CD8-positive, alpha-beta memory T cell (primary cell): ENCODE data around the gene NOP56. TPM values are rescaled to one million over a fixed set of nuclear protein-coding genes. Genes with fewer than 3 reads are reported as not detected.

ENCODE experiments used
- CTCF ChIA-PET: fragments of 350-600 bp; sonication (Branson Sonifier 250); formaldehyde crosslinking; loops from one replicate; lab custom pipeline; 2021; ENCODE audit warnings: antibody characterized with exemption; lab: Charles Lee
- POLR2A ChIA-PET: fragments of 350-600 bp; sonication (Branson Sonifier 250); formaldehyde crosslinking; loops from one replicate; lab custom pipeline; 2021; ENCODE audit warnings: antibody characterized with exemption; lab: Charles Lee
- DNase-seq, 5 donors: peaks; one replicate each; pipeline versions ENCODE4 v3.0.0 to v3.0.0-alpha.2; 2020 to 2022; ENCODE audit warnings: mixed read lengths in 1 of 5
- H3K27ac ChIP-seq: one replicate; pipeline ENCODE4 v1.7.0; 2013; ENCODE audit warnings: low read depth, mild to moderate bottlenecking, low read length, moderate library complexity
- H3K27me3 ChIP-seq: 2 replicates; pipeline ENCODE4 v1.7.0; 2013; ENCODE audit warnings: low read length, mild to moderate bottlenecking; ENCODE audit not compliant: insufficient read depth, poor library complexity, severe bottlenecking
- H3K36me3 ChIP-seq: 2 replicates; pipeline ENCODE4 v1.7.0; 2013; ENCODE audit warnings: mild to moderate bottlenecking, low read length, moderate library complexity; ENCODE audit not compliant: insufficient read depth
- H3K4me1 ChIP-seq: 2 replicates; pipeline ENCODE4 v1.7.0; 2013; ENCODE audit warnings: mild to moderate bottlenecking, low read length, moderate library complexity; ENCODE audit not compliant: insufficient read depth
- H3K4me3 ChIP-seq: 2 replicates; pipeline ENCODE4 v1.7.0; 2013; ENCODE audit warnings: mild to moderate bottlenecking, low read length
- H3K9me3 ChIP-seq: 2 replicates; pipeline ENCODE4 v1.7.0; 2013; ENCODE audit warnings: mild to moderate bottlenecking, low read length
- H3K27ac Mint-ChIP-seq, 8 donors: one replicate each; pipeline ENCODE4 v1.8.0; 2020 to 2021; ENCODE audit warnings: mixed read lengths in 8 of 8, mild to moderate bottlenecking in 6 of 8, inconsistent platforms in 3 of 8, moderate library complexity in 3 of 8
- H3K27me3 Mint-ChIP-seq, 2 donors: one replicate each; pipeline ENCODE4 v1.8.0; 2020 to 2021; ENCODE audit warnings: mixed read lengths in 2 of 2, mild to moderate bottlenecking in 1 of 2, moderate library complexity in 1 of 2
- H3K36me3 Mint-ChIP-seq, 3 donors: one replicate each; pipeline ENCODE4 v1.8.0; 2020 to 2021; ENCODE audit warnings: mixed read lengths in 3 of 3, inconsistent platforms in 1 of 3, mild to moderate bottlenecking in 1 of 3
- H3K4me1 Mint-ChIP-seq, 3 donors: one replicate each; pipeline ENCODE4 v1.8.0; 2020 to 2021; ENCODE audit warnings: mixed read lengths in 3 of 3, inconsistent platforms in 1 of 3, mild to moderate bottlenecking in 1 of 3
- H3K4me3 Mint-ChIP-seq, 7 donors: one replicate each; pipeline ENCODE4 v1.8.0; 2020 to 2021; ENCODE audit warnings: mixed read lengths in 7 of 7, mild to moderate bottlenecking in 6 of 7, moderate library complexity in 4 of 7, inconsistent platforms in 2 of 7
- H3K9me3 Mint-ChIP-seq, 5 donors: one replicate each; pipeline ENCODE4 v1.8.0; 2020 to 2022; ENCODE audit warnings: mixed read lengths in 5 of 5, mild to moderate bottlenecking in 3 of 5, moderate library complexity in 2 of 5, inconsistent platforms in 1 of 5
- polyA plus RNA-seq: library from polyadenylated mRNA; unstranded; fragments of 300-500 nt; fragmentation: Illumina TruSeq; gene quantifications from one replicate; pipeline ENCODE4 v1.2.3, GENCODE V29; 2021
- total RNA-seq, 2 experiments: library from RNA; stranded (reverse); gene quantifications; one replicate each; pipeline ENCODE4 v1.2.3, GENCODE V29; 2021

NOP56 gene
- total and polyA plus RNA-seq, 3 experiments from 2014 or later: 106 to 920 (median 888) TPM

DNA sequence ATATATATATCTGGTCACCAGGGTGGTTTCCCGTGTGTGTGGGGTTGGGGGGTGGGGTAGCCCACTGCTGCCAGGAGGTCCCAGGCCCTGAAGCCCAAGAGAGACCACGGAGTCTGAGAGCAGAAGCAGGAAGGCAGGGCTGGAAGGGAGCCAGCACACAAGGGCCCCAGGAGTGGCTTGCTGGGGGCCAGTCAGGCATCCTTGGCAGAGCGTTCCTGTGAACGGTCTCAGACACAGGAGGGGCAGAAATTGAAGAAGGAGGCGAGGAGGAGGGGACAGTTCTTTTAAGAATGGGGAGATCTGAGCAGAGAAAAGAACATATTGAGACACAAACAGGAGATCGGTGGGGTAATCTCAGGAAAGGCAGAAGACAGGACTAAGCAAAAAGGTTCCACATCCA lies 38.3 kb downstream of the NOP56 start:
- H3K27me3 Mint-ChIP-seq: peaks cover 24 to 36% of the 10 kb centered on the region in 2 donors

DNA sequence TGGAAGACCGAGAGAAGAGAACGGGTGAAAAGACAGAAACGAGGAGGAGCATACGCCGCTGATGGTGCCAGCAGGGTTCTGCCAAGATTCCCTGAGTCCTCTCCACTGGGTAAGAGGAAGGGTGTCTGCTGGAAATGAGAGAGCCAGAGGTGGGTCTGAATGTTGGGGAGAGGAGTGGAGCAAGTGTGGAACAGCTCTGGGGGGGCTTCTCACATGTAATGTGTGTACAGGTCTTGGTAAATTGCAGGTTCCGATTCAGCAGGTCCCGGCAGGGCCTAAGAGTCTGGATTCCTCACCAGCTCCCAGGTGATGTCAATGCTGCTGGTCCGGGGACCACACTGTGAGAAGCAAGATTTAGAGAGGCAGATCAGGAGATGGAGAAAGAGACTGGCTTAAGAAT lies 38.7 kb downstream of the NOP56 start:
- H3K36me3 Mint-ChIP-seq: peaks cover 0 to 2% (median 1%) of the 10 kb centered on the region in 3 donors
- peaks cover 24 to 37% of the 10 kb centered on the region in 2 donors for H3K27me3 Mint-ChIP-seq
- Histone ChIP-seq H3K27ac (no peak overlapping the region), H3K4me3 (no peak overlapping the region), H3K9me3 (no peaks in the 10 kb centered on the region), H3K27me3 (peaks cover 18% of the 10 kb centered on the region), H3K4me1 (peaks cover 18% of the 10 kb centered on the region), H3K36me3 (no peaks in the 10 kb centered on the region)
- POLR2A ChIA-PET: no interaction called here
- H3K4me3 Mint-ChIP-seq: peak overlapping the region; percentile 74 to 97 (median 92)
- peaks cover 27 to 35% (median 29%) of the 10 kb centered on the region in 3 donors for H3K4me1 Mint-ChIP-seq
- peak overlapping the region in 5 of 8 donors; percentile 72 to 94 (median 84) for H3K27ac Mint-ChIP-seq
- CTCF ChIA-PET: no interaction called here
- H3K9me3 Mint-ChIP-seq: no peaks in the 10 kb centered on the region
- DNase-seq: no peak

More for the DNA sequence above, 38.3 kb downstream of the NOP56 start:
- peaks cover 18% of the 10 kb centered on the region for H3K27me3 ChIP-seq
- peaks cover 0 to 2% (median 1%) of the 10 kb centered on the region in 3 donors for H3K36me3 Mint-ChIP-seq
- peak overlapping the region; percentile 74 to 97 (median 92) for H3K4me3 Mint-ChIP-seq
- H3K27ac Mint-ChIP-seq: peak overlapping the region in 2 of 8 donors; percentile 29 to 88
- no peak overlapping the region for H3K4me3 ChIP-seq
- no peak for DNase-seq
- peaks cover 18% of the 10 kb centered on the region for H3K4me1 ChIP-seq
- peaks cover 27 to 35% (median 29%) of the 10 kb centered on the region in 3 donors for H3K4me1 Mint-ChIP-seq
- ChIA-PET POLR2A (no interaction called here), CTCF (interaction anchor here (3.7 kb wide), 1 partner anchor 53 kb away, joined by 19 read pairs; no protein-coding TSS in a partner anchor)
- no peaks in the 10 kb centered on the region for H3K9me3 Mint-ChIP-seq
- no peak overlapping the region for H3K27ac ChIP-seq
- H3K9me3 ChIP-seq: no peaks in the 10 kb centered on the region
- H3K36me3 ChIP-seq: no peaks in the 10 kb centered on the region

DNA sequence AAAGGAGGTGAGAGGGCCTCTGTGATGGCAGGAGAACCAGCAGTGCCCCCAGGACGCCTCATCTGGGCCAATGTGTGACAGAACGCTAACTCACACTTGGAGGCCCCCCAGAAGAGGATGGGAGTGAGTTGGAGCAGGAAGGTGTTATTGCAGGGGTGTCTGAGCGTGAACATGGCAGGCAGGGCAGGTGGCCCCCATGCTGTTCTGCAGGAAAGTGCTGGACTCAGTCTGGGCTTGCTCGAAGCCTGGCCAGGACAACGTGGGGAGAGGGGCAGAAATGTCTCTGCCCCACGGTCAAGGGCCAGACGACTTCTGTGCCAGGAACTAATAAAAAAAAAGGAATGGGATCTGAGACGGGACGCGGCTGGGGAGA lies 39.2 kb downstream of the NOP56 start:
- H3K27ac Mint-ChIP-seq: peak overlapping the region in 7 of 8 donors; percentile 70 to 94 (median 84)
- ChIA-PET CTCF (interaction anchor here (0.9 to 1.2 kb wide), 2 partner anchors 12 to 22 kb away, joined by 3 to 4 read pairs; no protein-coding TSS in a partner anchor), POLR2A (interaction anchor here (2.3 kb wide), 1 partner anchor 50 kb away, joined by 6 read pairs; no protein-coding TSS in a partner anchor)
- H3K27ac ChIP-seq: no peak overlapping the region
- no peaks in the 10 kb centered on the region for H3K9me3 Mint-ChIP-seq
- peaks cover 18% of the 10 kb centered on the region for H3K27me3 ChIP-seq
- no peaks in the 10 kb centered on the region for H3K9me3 ChIP-seq
- H3K4me1 Mint-ChIP-seq: peaks cover 27 to 35% (median 29%) of the 10 kb centered on the region in 3 donors
- H3K36me3 Mint-ChIP-seq: peaks cover 0 to 2% (median 1%) of the 10 kb centered on the region in 3 donors
- peaks cover 26 to 41% of the 10 kb centered on the region in 2 donors for H3K27me3 Mint-ChIP-seq
- no peak for DNase-seq
- H3K4me3 ChIP-seq: no peak overlapping the region
- H3K4me3 Mint-ChIP-seq: peak overlapping the region; percentile 88 to 97 (median 92)
- no peaks in the 10 kb centered on the region for H3K36me3 ChIP-seq
- H3K4me1 ChIP-seq: peaks cover 18% of the 10 kb centered on the region

DNA sequence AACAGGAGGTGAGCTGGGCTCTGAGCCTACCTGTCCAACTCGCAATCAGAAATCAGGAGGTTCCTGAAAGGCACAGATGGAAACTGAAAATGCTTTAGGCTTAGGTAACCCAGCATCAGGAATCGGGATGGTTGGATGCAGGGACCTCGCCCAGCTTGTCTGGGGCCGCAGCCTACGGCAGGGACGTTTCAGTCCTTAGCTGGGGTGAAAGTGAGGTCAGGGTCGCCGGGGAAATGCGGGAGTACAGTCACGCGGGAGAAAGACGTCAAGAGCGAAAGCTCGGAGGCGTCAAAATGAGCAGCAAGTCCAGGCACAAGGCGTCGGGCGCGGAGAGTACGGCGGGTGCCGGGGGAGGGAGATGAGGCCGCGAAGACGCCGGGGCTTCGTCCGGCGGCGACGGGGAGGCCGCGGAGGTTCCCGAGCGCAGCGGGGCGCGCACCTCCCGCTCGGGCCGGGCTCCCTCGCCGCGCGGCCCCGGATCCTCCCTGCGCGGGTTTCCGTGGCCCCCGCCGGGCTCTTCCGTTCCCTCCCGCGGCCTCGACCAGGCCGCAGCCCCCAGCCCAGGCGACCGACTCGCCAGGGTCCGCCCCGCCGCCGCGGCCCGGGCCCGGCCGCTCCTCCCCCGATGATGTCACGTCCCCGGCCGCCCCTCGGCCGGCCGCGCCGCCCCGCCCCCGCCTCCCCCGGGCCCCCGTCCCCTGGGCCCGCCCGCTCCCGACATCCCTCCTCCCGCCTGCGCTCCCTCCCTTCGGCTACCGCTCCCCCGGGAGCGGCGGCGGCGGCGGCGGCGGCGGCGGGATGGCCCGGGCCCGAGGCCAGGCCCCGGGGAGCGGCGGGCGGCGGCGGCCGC lies 39.8 kb downstream of the NOP56 start, which contains the start of gene EBF4:
Gene EBF4 (plus strand): TSS at position 745 of the 850 bp plus-strand sequence. CDS start 866 bp downstream, outside the sequence.
- H3K36me3 ChIP-seq: no peaks in the 10 kb centered on the region
- ChIA-PET POLR2A (interaction anchor here (0.6 to 2.3 kb wide), 2 partner anchors 49 to 58 kb away, joined by 3 to 6 read pairs; no protein-coding TSS in a partner anchor), CTCF (interaction anchor here (0.9 to 1.2 kb wide), 2 partner anchors 11 to 21 kb away, joined by 3 to 4 read pairs; no protein-coding TSS in a partner anchor)
- H3K27ac ChIP-seq: no peak within 1 kb of the TSS
- H3K4me3 Mint-ChIP-seq: peak within 1 kb of the TSS; percentile 88 to 97 (median 92)
- H3K9me3 Mint-ChIP-seq: no peaks in the 10 kb centered on the region
- peaks cover 30 to 46% of the 10 kb centered on the region in 2 donors for H3K27me3 Mint-ChIP-seq
- peaks cover 18% of the 10 kb centered on the region for H3K4me1 ChIP-seq
- H3K4me1 Mint-ChIP-seq: peaks cover 27 to 35% (median 29%) of the 10 kb centered on the region in 3 donors
- peaks cover 18% of the 10 kb centered on the region for H3K27me3 ChIP-seq
- DNase-seq: peak in 4 of 5 donors; percentile 18 to 36 (median 21)
- peak within 1 kb of the TSS; percentile 70 to 98 (median 86) for H3K27ac Mint-ChIP-seq
- H3K36me3 Mint-ChIP-seq: peaks cover 0 to 2% (median 1%) of the 10 kb centered on the region in 3 donors
- no peak within 1 kb of the TSS for H3K4me3 ChIP-seq
- H3K9me3 ChIP-seq: no peaks in the 10 kb centered on the region

DNA sequence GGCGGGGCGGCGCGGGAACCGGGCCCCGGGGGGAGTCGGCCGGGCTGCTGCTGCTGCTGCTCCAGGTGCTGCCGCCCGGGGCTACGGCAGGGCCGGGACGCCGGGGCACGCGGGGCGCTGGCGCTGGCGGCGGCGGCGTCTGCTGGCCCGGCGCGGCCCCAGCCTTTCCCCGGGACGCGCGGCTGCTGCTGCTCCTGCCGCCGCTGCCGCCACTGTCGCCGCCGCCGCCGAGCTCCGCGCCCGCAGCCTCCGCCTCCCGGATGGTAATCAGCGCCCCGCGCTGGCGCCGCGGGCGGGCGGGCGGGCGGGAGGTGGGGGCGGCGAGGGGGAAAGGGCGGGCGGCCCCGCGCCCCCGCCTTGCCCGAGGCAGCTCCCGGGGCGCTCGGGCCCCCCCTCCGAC lies 40.5 kb downstream of the NOP56 start:
- peaks cover 18% of the 10 kb centered on the region for H3K27me3 ChIP-seq
- H3K27ac Mint-ChIP-seq: no peak overlapping the region
- peaks cover 32 to 46% of the 10 kb centered on the region in 2 donors for H3K27me3 Mint-ChIP-seq
- peaks cover 12% of the 10 kb centered on the region for H3K4me1 ChIP-seq
- DNase-seq: peak in 2 of 5 donors; percentile 24 to 41
- H3K4me1 Mint-ChIP-seq: peaks cover 24 to 29% (median 25%) of the 10 kb centered on the region in 3 donors
- no peak overlapping the region for H3K4me3 Mint-ChIP-seq
- H3K36me3 Mint-ChIP-seq: peaks cover 0 to 2% (median 1%) of the 10 kb centered on the region in 3 donors
- no peaks in the 10 kb centered on the region for H3K9me3 Mint-ChIP-seq
- POLR2A ChIA-PET: interaction anchor here (0.6 to 2.3 kb wide), 2 partner anchors 48 to 58 kb away, joined by 3 to 6 read pairs; no protein-coding TSS in a partner anchor
- no peak overlapping the region for H3K4me3 ChIP-seq
- no peaks in the 10 kb centered on the region for H3K36me3 ChIP-seq
- no peaks in the 10 kb centered on the region for H3K9me3 ChIP-seq
- no peak overlapping the region for H3K27ac ChIP-seq
- CTCF ChIA-PET: interaction anchor here (1.2 to 1.3 kb wide), 2 partner anchors 20 to 36 kb away, joined by 4 read pairs; no protein-coding TSS in a partner anchor

DNA sequence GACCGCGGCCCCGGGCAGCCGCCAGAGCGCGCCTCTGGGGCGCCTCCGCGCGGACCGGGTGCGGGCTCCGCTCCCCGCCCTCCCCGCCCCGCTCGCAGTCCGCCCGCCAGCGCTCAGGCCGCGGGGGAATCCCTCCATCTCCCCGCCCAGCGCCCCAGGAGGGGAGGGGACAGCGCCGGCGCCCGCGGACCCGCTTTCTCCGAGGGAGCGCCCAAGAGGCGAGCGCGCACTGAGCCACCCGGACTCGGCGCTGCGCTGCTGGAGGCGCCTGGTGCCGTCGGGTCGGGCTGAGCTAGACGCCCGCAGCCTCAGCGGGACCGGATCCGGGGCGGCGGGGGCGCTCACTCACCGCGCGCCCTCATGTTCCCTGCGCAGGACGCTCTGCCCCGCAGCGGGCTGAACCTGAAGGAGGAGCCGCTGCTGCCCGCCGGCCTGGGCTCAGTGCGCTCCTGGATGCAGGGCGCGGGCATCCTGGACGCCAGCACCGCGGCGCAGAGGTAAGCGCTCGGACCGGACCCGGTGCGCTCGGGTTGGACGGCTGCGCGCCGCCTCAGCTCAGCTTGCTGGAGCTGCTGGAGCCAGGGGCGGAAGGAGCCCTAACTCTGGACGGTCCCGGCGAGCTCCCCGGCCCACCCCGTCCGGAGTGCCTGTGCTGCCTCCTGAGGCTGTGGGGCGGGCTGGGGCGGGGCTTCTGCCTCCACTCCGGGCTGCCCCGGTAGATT lies 41.0 kb downstream of the NOP56 start:
- Mint-ChIP-seq H3K4me3 (peak overlapping the region in 4 of 7 donors; percentile 13 to 48 (median 30)), H3K9me3 (no peaks in the 10 kb centered on the region), H3K27me3 (peaks cover 32 to 48% of the 10 kb centered on the region in 2 donors), H3K27ac (no peak overlapping the region), H3K36me3 (peaks cover 0 to 2% (median 1%) of the 10 kb centered on the region in 3 donors), H3K4me1 (peaks cover 19 to 24% (median 19%) of the 10 kb centered on the region in 3 donors)
- H3K4me1 ChIP-seq: peaks cover 7% of the 10 kb centered on the region
- H3K27me3 ChIP-seq: peaks cover 18% of the 10 kb centered on the region
- CTCF ChIA-PET: interaction anchor here (1.1 to 1.9 kb wide), 3 partner anchors 36 to 50 kb away, joined by 3 to 5 read pairs (median 4); no protein-coding TSS in a partner anchor
- H3K36me3 ChIP-seq: no peaks in the 10 kb centered on the region
- POLR2A ChIA-PET: interaction anchor here (0.6 to 2.3 kb wide), 2 partner anchors 48 to 57 kb away, joined by 3 to 6 read pairs; no protein-coding TSS in a partner anchor
- H3K27ac ChIP-seq: no peak overlapping the region
- peak in 4 of 5 donors; percentile 36 to 50 (median 42) for DNase-seq
- no peak overlapping the region for H3K4me3 ChIP-seq
- H3K9me3 ChIP-seq: no peaks in the 10 kb centered on the region

DNA sequence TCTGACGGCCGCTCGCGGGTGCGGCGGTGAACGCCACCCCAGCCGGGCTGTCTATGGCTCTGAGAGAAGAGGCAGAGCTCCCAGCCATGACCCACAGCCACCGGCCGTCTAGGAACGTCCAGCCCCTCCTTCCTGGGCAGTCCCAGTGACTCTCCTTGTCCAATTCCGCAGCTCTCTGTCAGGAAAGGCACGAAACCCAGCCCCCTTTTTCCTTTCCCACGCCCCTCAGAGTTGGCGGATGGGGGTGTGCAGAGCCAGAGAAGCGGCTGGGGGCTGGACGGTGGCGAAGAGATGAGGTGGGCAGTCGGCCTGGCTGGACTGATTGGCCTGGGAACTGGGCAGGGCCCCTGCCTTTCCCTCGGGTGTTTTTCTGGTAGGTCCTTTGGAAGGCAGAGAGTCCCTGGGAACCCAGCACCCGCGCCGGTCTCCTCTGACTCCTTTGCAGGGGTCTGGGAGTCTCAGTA lies 41.6 kb downstream of the NOP56 start:
- Histone ChIP-seq H3K27ac (no peak overlapping the region), H3K27me3 (peaks cover 18% of the 10 kb centered on the region), H3K9me3 (no peaks in the 10 kb centered on the region), H3K4me3 (no peak overlapping the region), H3K36me3 (no peaks in the 10 kb centered on the region), H3K4me1 (peaks cover 5% of the 10 kb centered on the region)
- POLR2A ChIA-PET: interaction anchor here (2.3 kb wide), 1 partner anchor 47 kb away, joined by 6 read pairs; no protein-coding TSS in a partner anchor
- peaks cover 0 to 2% (median 1%) of the 10 kb centered on the region in 3 donors for H3K36me3 Mint-ChIP-seq
- peak overlapping the region in 6 of 7 donors; percentile 19 to 73 (median 38) for H3K4me3 Mint-ChIP-seq
- CTCF ChIA-PET: interaction anchor here (0.8 to 1.9 kb wide), 5 partner anchors 9 to 59 kb away, joined by 3 to 5 read pairs (median 4); no protein-coding TSS in a partner anchor
- H3K9me3 Mint-ChIP-seq: no peaks in the 10 kb centered on the region
- no peak overlapping the region for H3K27ac Mint-ChIP-seq
- no peak for DNase-seq
- H3K27me3 Mint-ChIP-seq: peaks cover 32 to 52% of the 10 kb centered on the region in 2 donors
- peaks cover 17 to 21% (median 17%) of the 10 kb centered on the region in 3 donors for H3K4me1 Mint-ChIP-seq
